GM21381 (cell line): ENCODE data around the gene TRMT10A.

Source experiments
- ATAC-seq: cut with Tn5 transposase; IDR thresholded peaks from one replicate; pipeline ENCODE4 v1.9.1; 2021; ENCODE audit warnings: mild to moderate bottlenecking, moderate library complexity; ENCODE audit not compliant: unreplicated experiment

TRMT10A gene

DNA sequence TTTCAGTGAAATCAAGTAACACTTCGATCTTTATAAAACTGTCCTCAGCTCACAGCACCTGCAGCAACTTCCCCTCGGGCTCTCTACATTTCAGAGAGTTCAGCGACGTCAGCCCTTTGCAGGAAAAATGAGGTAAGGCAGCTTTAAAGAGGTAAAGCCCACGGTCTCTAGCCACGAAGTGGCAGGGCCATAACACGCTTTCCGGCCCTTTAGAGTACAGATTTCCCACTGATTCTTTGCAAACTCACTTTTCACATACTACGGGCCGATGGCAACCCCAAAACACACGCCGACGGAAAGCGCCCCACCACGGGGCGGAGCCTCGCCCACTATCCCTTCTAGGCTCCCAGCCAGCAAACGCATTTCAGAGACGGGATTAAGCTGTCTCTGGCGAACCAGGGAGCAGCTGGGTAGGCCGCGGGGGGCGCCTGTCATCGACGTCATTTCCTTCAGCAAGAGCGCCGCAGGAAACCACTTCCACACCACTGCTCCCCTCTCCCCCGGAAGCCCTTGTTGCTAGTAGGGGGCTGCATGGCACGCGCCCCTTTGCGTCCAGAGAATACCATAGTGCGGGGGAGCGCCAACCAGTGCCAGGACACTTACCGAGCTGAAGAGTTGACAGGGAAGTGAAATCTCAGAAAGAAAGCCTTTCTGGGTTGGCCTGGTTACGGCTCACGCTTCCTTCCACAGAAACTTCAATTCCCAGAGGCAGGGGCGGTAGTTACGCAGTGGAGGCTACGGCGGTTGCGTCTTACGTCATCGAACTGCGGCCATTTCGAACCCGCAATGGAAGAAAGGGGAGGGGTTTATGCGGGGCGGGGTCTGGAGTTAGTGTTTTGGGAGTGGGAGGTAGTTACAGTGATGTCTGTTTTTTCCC lies at the start of gene TRMT10A:
TRMT10A (minus strand) TSS at position 730 of the 877 bp plus-strand sequence. CDS start 4,701 bp downstream, outside the sequence.
- ATAC-seq: peak; percentile 94

- no peak for ATAC-seq
Observed at GRCh38 chr4:99612704-99613103, 48.9 kb upstream of the TRMT10A start.

DNA sequence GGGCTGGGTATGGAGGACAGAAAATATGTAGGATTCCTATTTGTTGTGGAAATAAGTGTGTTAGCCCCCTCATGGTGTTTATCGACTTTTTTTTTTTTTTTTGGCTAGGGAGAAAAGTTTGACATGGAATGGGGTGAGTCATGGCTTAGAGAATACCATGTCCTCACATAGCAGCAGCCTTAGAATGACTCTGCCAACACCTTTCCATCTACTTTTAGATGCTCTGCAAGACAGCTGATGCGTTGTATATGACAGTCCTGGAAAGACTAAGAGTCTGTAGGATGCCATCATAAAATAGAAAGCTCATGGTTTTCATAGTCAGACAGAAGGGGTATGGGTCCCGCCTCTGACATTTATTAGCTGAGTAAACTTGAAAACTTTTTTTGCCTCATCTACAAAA lies 48.4 kb upstream of the TRMT10A start:
- ATAC-seq: no peak

GRCh38 chr4:99610605-99611175 lies 46.9 kb upstream of the TRMT10A start:
- no peak for ATAC-seq

- ATAC-seq: no peak
Observed at GRCh38 chr4:99608417-99608816, 44.6 kb upstream of the TRMT10A start.

DNA sequence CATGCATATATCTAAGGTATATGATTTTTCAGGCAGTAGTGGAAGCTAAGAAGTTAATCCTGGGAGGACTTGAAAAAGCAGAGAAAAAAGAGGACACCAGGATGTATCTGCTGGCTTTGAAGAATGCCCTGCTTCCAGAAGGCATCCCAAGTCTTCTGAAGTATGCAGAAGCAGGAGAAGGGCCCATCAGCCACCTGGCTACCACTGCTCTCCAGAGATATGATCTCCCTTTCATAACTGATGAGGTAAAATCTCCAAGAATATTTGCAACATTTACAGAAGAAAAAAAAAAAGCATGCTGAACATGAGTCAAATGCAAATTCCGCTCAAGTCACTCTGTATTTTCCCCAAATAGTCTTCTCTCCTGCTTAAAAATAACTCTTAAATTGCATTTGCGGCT lies 42.9 kb upstream of the TRMT10A start:
- ATAC-seq: no peak

DNA sequence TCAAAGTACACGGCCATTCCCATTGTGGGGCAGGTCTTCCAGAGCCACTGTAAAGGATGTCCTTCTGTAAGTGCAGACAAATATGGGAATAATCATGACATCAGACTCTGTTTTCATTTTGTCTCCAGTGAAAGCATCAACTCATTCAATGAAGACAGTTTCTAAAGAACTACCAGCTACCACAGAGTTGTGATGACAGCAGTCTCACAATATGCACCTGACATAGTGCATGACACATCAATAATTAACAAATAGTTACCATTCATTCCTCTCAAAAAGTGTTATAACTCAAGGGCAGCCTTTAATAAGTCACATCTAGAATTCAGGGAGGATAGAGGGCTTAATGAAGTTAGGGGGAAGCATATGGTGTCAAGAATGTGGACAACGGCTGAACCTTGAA lies 31.0 kb upstream of the TRMT10A start:
- ATAC-seq: no peak

GRCh38 chr4:99593781-99594641 lies 30.2 kb upstream of the TRMT10A start:
- peak; percentile 69 for ATAC-seq

DNA sequence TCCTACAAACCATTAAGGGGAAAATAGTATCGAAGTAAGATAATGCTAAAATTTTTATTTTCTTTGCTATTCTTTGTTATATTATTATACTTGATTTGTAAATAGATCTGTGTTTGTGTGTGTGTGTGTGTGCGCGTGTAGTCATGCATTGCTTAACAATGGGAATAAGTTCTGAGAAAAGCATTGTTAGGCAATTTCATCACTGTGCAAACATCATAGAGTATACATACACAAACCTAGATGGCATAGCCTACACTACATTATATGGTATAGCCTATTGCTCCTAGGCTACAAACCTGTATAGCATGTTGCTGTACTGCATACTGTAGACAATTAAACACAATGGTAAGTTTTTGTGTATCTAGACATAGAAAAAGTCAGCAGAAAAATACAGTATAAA lies 27.9 kb upstream of the TRMT10A start:
- ATAC-seq: no peak

DNA sequence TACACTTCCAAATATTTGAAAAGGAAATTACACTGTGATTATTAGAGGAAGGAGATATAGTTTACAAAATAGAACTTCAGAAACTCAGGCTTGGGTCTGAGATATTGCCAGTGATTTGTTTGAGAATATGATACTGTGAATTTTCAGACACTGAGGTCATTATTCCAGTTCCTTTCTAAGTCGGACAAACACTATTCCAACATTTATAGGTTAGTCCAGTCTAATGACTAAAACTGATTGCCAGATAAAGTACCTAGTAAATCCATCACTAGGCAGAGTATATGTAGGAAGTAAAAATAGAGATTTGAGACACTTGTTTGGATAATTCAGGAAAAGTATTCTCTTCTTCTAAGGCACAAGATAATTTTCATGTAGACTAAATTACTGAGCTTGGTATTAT lies 24.0 kb upstream of the TRMT10A start:
- no peak for ATAC-seq

DNA sequence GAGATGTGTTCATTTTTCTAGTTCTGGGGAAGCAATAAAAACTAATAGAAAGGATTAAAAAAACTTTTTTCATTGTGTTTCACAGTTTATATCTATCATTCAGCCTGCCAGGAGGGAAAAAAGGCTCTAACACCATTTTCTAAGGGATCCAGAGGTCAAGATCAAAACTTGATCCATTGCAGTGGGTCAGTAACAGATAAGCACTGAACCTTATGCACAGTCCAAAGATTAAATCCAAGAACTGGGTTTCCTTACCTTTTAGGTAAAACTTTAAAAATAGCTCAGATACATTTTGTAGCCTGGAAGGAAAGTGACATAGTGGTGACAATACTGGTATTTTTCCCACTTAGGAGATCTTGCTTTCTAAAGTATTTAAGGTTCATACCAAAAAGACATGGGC lies 23.5 kb upstream of the TRMT10A start:
- no peak for ATAC-seq

DNA sequence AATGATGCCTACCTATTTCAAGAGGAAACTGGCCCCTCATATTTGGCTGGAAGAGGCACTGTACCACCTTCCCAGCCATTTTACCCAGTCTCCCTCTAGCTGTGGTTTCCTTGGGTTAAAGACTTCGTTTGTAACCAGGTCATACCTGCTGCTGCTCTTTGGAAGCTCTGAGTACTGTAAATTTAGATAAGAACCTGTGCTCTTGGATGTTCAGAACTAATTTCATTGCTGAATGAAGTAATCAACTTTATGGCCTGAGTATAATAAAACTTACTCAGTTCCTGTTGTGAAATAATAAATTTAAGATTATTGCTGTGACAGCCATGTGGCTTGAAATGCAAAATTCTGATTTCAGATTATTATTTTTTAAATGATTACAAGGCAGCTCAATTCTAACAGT lies 23.0 kb upstream of the TRMT10A start:
- no peak for ATAC-seq

- ATAC-seq: no peak
Observed at GRCh38 chr4:99586322-99586721, 22.5 kb upstream of the TRMT10A start.

DNA sequence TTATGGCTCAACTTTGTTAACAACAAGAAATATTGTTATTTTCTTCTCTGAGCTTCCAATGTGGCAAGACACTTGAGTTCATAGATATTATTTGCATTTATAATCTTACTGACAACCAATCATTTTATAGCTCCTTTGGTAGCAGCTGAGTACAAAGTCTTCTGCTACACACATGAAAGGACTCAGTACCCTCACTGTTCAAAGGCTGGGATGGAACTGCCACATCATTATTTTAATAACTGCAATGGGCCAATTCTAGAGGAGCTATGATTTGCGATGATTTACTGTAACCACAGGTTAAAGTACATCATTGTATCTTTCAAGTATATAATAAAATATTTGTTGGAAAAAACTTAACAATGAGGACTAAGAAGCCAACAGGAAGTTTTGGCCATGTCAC lies 21.7 kb upstream of the TRMT10A start:
- no peak for ATAC-seq

- ATAC-seq: no peak
Observed at GRCh38 chr4:99578714-99579113, 14.9 kb upstream of the TRMT10A start.

GRCh38 chr4:99574530-99575324 lies 10.9 kb upstream of the TRMT10A start, which contains the start of gene MTTP:
Gene MTTP (plus strand): TSS chr4:99574824. CDS start chr4:99574910, 86 bp downstream.
- ATAC-seq: peak; percentile 66

DNA sequence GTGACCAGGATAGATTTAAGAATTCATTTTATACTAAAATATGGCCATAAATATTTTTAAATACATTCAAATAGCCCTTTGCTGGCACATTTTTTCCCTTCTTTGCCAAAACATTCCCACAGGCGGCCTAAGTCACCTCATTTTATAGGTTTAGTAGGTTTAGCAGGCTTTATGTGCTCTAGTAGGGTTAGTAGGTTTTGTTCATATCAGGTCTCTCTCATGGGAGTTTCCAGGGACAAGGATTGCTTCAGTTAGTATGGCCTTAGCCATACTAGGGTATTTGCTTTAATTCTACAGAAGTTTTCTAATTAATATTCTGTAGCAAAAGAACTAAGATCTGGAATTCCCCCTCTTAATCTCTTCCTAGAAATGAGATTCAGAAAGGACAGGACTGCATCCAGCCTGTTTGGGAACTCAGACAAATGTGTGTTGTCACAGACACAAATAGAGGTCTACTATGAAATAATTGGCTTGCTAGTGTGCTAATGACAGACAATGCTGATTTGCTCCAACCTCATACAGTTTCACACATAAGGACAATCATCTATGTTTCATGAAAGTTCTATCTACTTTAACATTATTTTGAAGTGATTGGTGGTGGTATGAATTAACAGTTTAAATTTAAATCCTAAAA lies 10.0 kb upstream of the TRMT10A start:
- ATAC-seq: no peak

DNA sequence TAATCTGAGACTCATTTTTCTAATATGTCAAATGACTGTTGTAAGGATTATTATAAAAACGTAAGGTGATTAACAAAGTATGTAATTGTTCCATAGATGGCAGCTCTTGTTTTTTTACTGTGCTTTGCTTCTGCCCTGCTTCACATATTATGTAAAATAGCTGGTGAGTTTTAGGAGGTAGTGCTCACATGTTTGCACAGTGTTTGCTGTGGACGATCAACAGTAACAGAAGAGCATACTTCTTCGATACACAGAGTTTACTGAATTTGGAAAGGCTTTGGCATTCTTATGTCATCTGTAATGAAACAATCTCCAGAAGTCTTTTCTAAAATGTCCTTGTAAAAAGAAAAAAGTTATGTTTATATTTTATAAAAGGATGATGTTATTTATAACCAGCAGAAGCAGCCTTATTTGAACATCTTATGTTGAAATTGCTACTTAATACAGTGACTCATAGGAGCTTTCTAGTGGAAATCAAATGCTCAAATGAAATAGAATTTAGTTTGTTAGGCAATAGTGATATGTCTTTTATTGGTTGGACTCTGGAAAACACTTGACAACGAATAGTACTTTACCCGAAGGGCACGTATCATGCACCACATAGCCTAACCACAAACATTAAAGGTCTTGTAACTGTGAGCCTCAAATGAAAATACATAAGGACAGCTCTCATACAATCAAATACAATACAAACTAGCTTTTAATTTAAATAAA lies 8.8 kb upstream of the TRMT10A start:
- no peak for ATAC-seq

DNA sequence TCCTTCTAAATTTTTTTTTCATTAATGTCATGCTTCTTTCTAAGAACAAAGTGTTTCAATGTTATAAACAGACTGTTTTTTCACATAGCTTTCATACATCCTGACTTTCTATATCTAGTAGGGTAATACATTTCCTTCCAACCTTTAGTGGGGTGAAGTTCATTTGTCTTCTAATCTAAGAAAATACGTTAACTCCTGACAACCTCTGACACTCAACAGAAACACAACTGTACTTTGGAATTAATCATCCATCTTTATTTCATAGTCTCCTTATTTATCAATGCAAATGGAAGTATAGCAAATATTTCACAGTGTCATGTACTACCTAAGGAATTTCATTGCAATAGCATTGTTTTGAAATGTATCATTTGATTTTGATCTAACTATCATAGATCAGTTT lies 8.0 kb upstream of the TRMT10A start:
- no peak for ATAC-seq

- no peak for ATAC-seq
Observed at GRCh38 chr4:99564921-99565320, 1.1 kb upstream of the TRMT10A start.
